HEK293 (cell line): Measurements from ENCODE around the gene UTP11.

Experiments used
- CTCF ChIA-PET: fragments of 350-600 bp; formaldehyde crosslinking; extraction: SDS; loops from one replicate; lab custom pipeline; 2021; ENCODE audit warnings: antibody characterized with exemption; lab: Yijun Ruan, JAX
- POLR2A ChIA-PET: fragments of 300-600 bp; formaldehyde crosslinking; extraction: SDS; loops from one replicate; lab custom pipeline; 2020; ENCODE audit warnings: antibody characterized with exemption, inconsistent platforms; lab: Yijun Ruan, JAX
- H3K27ac ChIP-seq: fragments of 200-500 bp; sonication (Bioruptor generic); 2 replicates; pipeline ENCODE4 v1.5.1; 2014; ENCODE audit warnings: low read depth, low read length, control low read depth, inconsistent platforms; ENCODE audit errors: extremely low read depth
- H3K36me3 ChIP-seq, 2 experiments: fragments of 200-500 bp in 1 of 2; sonication (Bioruptor generic) in 1 of 2; 1 replicate in 1 of 2; 2 replicates in 1 of 2; pipeline ENCODE4 v1.5.1; 2014 to 2017; ENCODE audit warnings: inconsistent platforms in 2 of 2, low read length in 2 of 2; ENCODE audit not compliant: control insufficient read depth in 2 of 2, insufficient read depth in 1 of 2
- H3K4me1 ChIP-seq: fragments of 200-500 bp; sonication (Bioruptor generic); 2 replicates; pipeline ENCODE4 v1.5.1; 2014; ENCODE audit warnings: mild to moderate bottlenecking, low read length, inconsistent platforms; ENCODE audit not compliant: control insufficient read depth, insufficient read depth
- H3K4me3 ChIP-seq: 2 replicates; pipeline ENCODE4 v1.5.1; 2011; ENCODE audit warnings: low read depth, mild to moderate bottlenecking, control low read depth, low read length, moderate library complexity
- H3K9me3 ChIP-seq: fragments of 200-500 bp; sonication (Bioruptor generic); 2 replicates; pipeline ENCODE4 v1.5.1; 2014; ENCODE audit warnings: low read depth, low read length, inconsistent platforms; ENCODE audit not compliant: control insufficient read depth, insufficient read depth
- GLI2 ChIP-seq: fragments of 450-650 bp; formaldehyde crosslinking; IDR thresholded peaks from 2 replicates; pipeline ENCODE4; 2017; ENCODE audit warnings: missing biosample characterization, missing genetic modification characterization, low read depth, borderline replicate concordance
- GLI4 ChIP-seq: fragments of 450-650 bp; formaldehyde crosslinking; IDR thresholded peaks from 2 replicates; pipeline ENCODE4 v1.5.1; 2016; ENCODE audit warnings: missing biosample characterization, missing genetic modification characterization
- GLIS1 ChIP-seq: fragments of 450-650 bp; formaldehyde crosslinking; IDR thresholded peaks from 2 replicates; pipeline ENCODE4 v1.5.1; 2016; ENCODE audit warnings: missing biosample characterization, missing genetic modification characterization
- HOXD13 ChIP-seq: sonication (generic); formaldehyde crosslinking; IDR thresholded peaks from 2 replicates; pipeline ENCODE4 v1.8.0; 2022; ENCODE audit warnings: missing genetic modification reagents, borderline replicate concordance
- IKZF3 ChIP-seq: fragments of 450-650 bp; IDR thresholded peaks from 2 replicates; pipeline ENCODE4 v1.5.0; 2018; ENCODE audit warnings: missing biosample characterization, mild to moderate bottlenecking, missing genetic modification characterization, moderate library complexity
- KLF1 ChIP-seq: fragments of 450-650 bp; formaldehyde crosslinking; IDR thresholded peaks from 2 replicates; pipeline ENCODE4 v1.5.1; 2016; ENCODE audit warnings: missing biosample characterization, missing genetic modification characterization
- KLF8 ChIP-seq: fragments of 450-650 bp; formaldehyde crosslinking; IDR thresholded peaks from 2 replicates; pipeline ENCODE4 v1.5.1; 2016; ENCODE audit warnings: missing biosample characterization, missing genetic modification characterization
- SETDB1 ChIP-seq: IDR thresholded peaks from one replicate; pipeline ENCODE4 v1.6.1; 2017; ENCODE audit warnings: mild to moderate bottlenecking, low read length, moderate library complexity, mixed read lengths; ENCODE audit not compliant: insufficient read length
- TRIM28 ChIP-seq: IDR thresholded peaks from 2 replicates; pipeline ENCODE4 v1.6.1; 2011; ENCODE audit warnings: low read length, control low read depth, borderline replicate concordance
- ZBTB20 ChIP-seq: fragments of 450-650 bp; formaldehyde crosslinking; IDR thresholded peaks from 2 replicates; pipeline ENCODE4 v1.5.1; 2016; ENCODE audit warnings: missing biosample characterization, missing genetic modification characterization
- ZBTB44 ChIP-seq: fragments of 450-650 bp; IDR thresholded peaks from 2 replicates; pipeline ENCODE4 v1.5.1; 2018; ENCODE audit warnings: missing biosample characterization, mild to moderate bottlenecking, missing genetic modification characterization
- ZBTB7A ChIP-seq: fragments of 450-650 bp; formaldehyde crosslinking; IDR thresholded peaks from 2 replicates; pipeline ENCODE4 v1.5.1; 2016; ENCODE audit warnings: low read depth, missing biosample characterization, missing genetic modification characterization
- ZIC2 ChIP-seq: fragments of 450-650 bp; formaldehyde crosslinking; IDR thresholded peaks from 2 replicates; pipeline ENCODE4 v1.5.1; 2016; ENCODE audit warnings: missing biosample characterization, missing genetic modification characterization
- ZNF138 ChIP-seq: fragments of 450-650 bp; formaldehyde crosslinking; IDR thresholded peaks from 2 replicates; pipeline ENCODE4 v1.5.1; 2016; ENCODE audit warnings: missing biosample characterization, missing genetic modification characterization, borderline replicate concordance
- ZNF169 ChIP-seq: fragments of 450-650 bp; formaldehyde crosslinking; IDR thresholded peaks from 2 replicates; pipeline ENCODE4 v1.5.1; 2016; ENCODE audit warnings: missing biosample characterization, missing genetic modification characterization
- ZNF175 ChIP-seq: fragments of 450-650 bp; formaldehyde crosslinking; IDR thresholded peaks from 2 replicates; pipeline ENCODE4 v1.5.1; 2016; ENCODE audit warnings: missing biosample characterization, missing genetic modification characterization
- ZNF19 ChIP-seq: fragments of 450-650 bp; formaldehyde crosslinking; IDR thresholded peaks from 2 replicates; pipeline ENCODE4; 2016; ENCODE audit warnings: missing biosample characterization, missing genetic modification characterization, low read depth
- ZNF221 ChIP-seq: fragments of 450-650 bp; formaldehyde crosslinking; IDR thresholded peaks from 2 replicates; pipeline ENCODE4 v1.5.1; 2017; ENCODE audit warnings: missing biosample characterization, missing genetic modification characterization, borderline replicate concordance
- ZNF366 ChIP-seq: fragments of 450-650 bp; formaldehyde crosslinking; conservative IDR thresholded peaks from 2 replicates; pipeline ENCODE4 v1.5.1; 2016; ENCODE audit warnings: missing biosample characterization, missing genetic modification characterization
- ZNF404 ChIP-seq: fragments of 450-650 bp; formaldehyde crosslinking; IDR thresholded peaks from 2 replicates; pipeline ENCODE4 v1.5.1; 2017; ENCODE audit warnings: missing biosample characterization, missing genetic modification characterization
- ZNF521 ChIP-seq: fragments of 450-650 bp; formaldehyde crosslinking; IDR thresholded peaks from 2 replicates; pipeline ENCODE4 v1.5.1; 2017; ENCODE audit warnings: missing biosample characterization, mild to moderate bottlenecking, missing genetic modification characterization
- ZNF596 ChIP-seq: fragments of 450-650 bp; IDR thresholded peaks from 2 replicates; pipeline ENCODE4 v1.5.0; 2018; ENCODE audit warnings: missing biosample characterization, mild to moderate bottlenecking, missing genetic modification characterization, moderate library complexity
- ZNF621 ChIP-seq: fragments of 450-650 bp; formaldehyde crosslinking; IDR thresholded peaks from 2 replicates; pipeline ENCODE4 v1.5.1; 2017; ENCODE audit warnings: missing biosample characterization, missing genetic modification characterization
- ZNF629 ChIP-seq: fragments of 450-650 bp; formaldehyde crosslinking; IDR thresholded peaks from 2 replicates; pipeline ENCODE4 v1.5.1; 2017; ENCODE audit warnings: missing biosample characterization, missing genetic modification characterization
- ZNF639 ChIP-seq: fragments of 450-650 bp; formaldehyde crosslinking; IDR thresholded peaks from 2 replicates; pipeline ENCODE4 v1.5.1; 2016; ENCODE audit warnings: missing biosample characterization, missing genetic modification characterization
- ZNF76 ChIP-seq: fragments of 450-650 bp; formaldehyde crosslinking; IDR thresholded peaks from 2 replicates; pipeline ENCODE4; 2016; ENCODE audit warnings: low read depth, missing biosample characterization, missing genetic modification characterization, borderline replicate concordance
- ZNF785 ChIP-seq: fragments of 450-650 bp; formaldehyde crosslinking; IDR thresholded peaks from 2 replicates; pipeline ENCODE4 v1.5.1; 2016; ENCODE audit warnings: missing biosample characterization, missing genetic modification characterization
- ZNF843 ChIP-seq: fragments of 450-650 bp; formaldehyde crosslinking; IDR thresholded peaks from 2 replicates; pipeline ENCODE4 v1.5.1; 2016; ENCODE audit warnings: missing biosample characterization, missing genetic modification characterization
- ZSCAN23 ChIP-seq: fragments of 450-650 bp; formaldehyde crosslinking; IDR thresholded peaks from 2 replicates; pipeline ENCODE4 v1.5.1; 2016; ENCODE audit warnings: missing biosample characterization, missing genetic modification characterization

Gene UTP11

GRCh38 chr1:37999430-38000232 lies 12.9 kb upstream of the UTP11 start (continued):
- TF ChIP-seq ZNF76 (peak; percentile 77), IKZF3 (tag by site-specific recombination) (0 out of 2 replicates have a peak, but pooled peaks have one; percentile 63)

- H3K9me3 ChIP-seq = no peaks in the 10 kb centered on the region
- peaks cover 21% of the 10 kb centered on the region for H3K4me1 ChIP-seq
- CTCF ChIA-PET = interaction anchor here (0.6 to 2.2 kb wide), 4 partner anchors 9 to 835 kb away, joined by 3 to 21 read pairs (median 4); partner anchors contain the start of gene SF3A3
- H3K36me3 ChIP-seq = peaks cover 0 to 38% of the 10 kb centered on the region in 2 experiments; a peak in 1 of 3 replicates
- H3K4me3 ChIP-seq = no peak overlapping the region; the same call in 1 of the 2 replicates
- POLR2A ChIA-PET = interaction anchor here (0.5 to 6.3 kb wide), 5 partner anchors 9 to 996 kb away, joined by 3 to 44 read pairs (median 3); partner anchors contain the start of genes MTF1, SF3A3 and UTP11
- H3K27ac ChIP-seq = peak overlapping the region; percentile 40
- no peak for TF ChIP-seq ZNF521
- no peak for TF ChIP-seq TRIM28
- TF ChIP-seq ZSCAN23 (tag by site-specific recombination) = no peak
- TF ChIP-seq ZNF169 (tag by site-specific recombination) = no peak
- TF ChIP-seq ZNF138 (tag by site-specific recombination) = no peak
- TF ChIP-seq GLIS1 (tag by site-specific recombination) = peak; percentile 72
- no peak for TF ChIP-seq ZNF639 (tag by site-specific recombination)
- TF ChIP-seq SETDB1 = no peak
- no peak for TF ChIP-seq KLF8
- no peak for TF ChIP-seq ZNF19 (tag by site-specific recombination)
- TF ChIP-seq HOXD13 (CRISPR knock-in tag) = no peak
- no peak for TF ChIP-seq ZNF785 (tag by site-specific recombination)
- TF ChIP-seq ZNF629 (tag by site-specific recombination) = no peak
- TF ChIP-seq ZBTB7A (tag by site-specific recombination) = no peak
- no peak for TF ChIP-seq ZNF621 (tag by site-specific recombination)
- no peak for TF ChIP-seq ZBTB44 (tag by site-specific recombination)
- no peak for TF ChIP-seq KLF1 (tag by site-specific recombination)
- TF ChIP-seq GLI4 (tag by site-specific recombination) = no peak
- TF ChIP-seq GLI2 (tag by site-specific recombination) = no peak
- 0 out of 2 replicates have a peak, but pooled peaks have one; percentile 11 for TF ChIP-seq ZNF366 (tag by site-specific recombination)
- TF ChIP-seq ZBTB20 (tag by site-specific recombination) = no peak
- TF ChIP-seq ZNF221 (tag by site-specific recombination) = no peak
- peak; percentile 37; the same call in 1 of the 2 replicates for TF ChIP-seq ZIC2 (tag by site-specific recombination)
- no peak for TF ChIP-seq ZNF596 (tag by site-specific recombination)
- no peak for TF ChIP-seq ZNF843 (tag by site-specific recombination)
- TF ChIP-seq ZNF404 (tag by site-specific recombination) = no peak
- no peak for TF ChIP-seq ZNF175 (tag by site-specific recombination)
- TF ChIP-seq, all 188 proteins: peak for 3
Observed at GRCh38 chr1:38000233-38000528, 12.4 kb upstream of the UTP11 start.
